Measurements from ENCODE around the gene LYRM4. TPM values are rescaled to one million over a fixed set of nuclear protein-coding genes. Genes with fewer than 3 reads are reported as not detected.

The LYRM4 gene
- total RNA-seq, 8 experiments from 2014 or later: 25.8 to 38.4 (median 32.7) TPM

- in situ Hi-C loops (cut with MboI; ENCODE audit: low pct_unique_long_range_greater_than_20kb in 2 of 9, low sequenced_read_pairs in 9 of 9, unreplicated experiment in 9 of 9): loop anchor here in 1 of 9 experiments (25.0 kb wide), 2 partner anchors 153 to 328 kb away; no protein-coding TSS in a partner anchor
- Histone ChIP-seq H3K4me1 (replicated peaks in 1 of 2) (no peaks in the 10 kb centered on the region), H3K27ac (no peak overlapping the region), H3K4me3 (no peak overlapping the region)
- WGBS, 10 experiments: 50 to 98% (median 94%) methylated on average over 2 to 10 of the region's 11 CpGs
- no peak for ATAC-seq (replicated peaks in 6 of 8)
Measured at GRCh38 chr6:5059036-5059896, 201.5 kb downstream of the LYRM4 start.

Other genes with a start within 250 kb of the LYRM4 start
- 1 to 10 TPM in 4 of 8 experiments, under 1 TPM in 4; 0.17 to 4.5 (median 0.99) TPM for gene PPP1R3G, start 175.6 kb downstream of the LYRM4 start, total RNA-seq
- 10 to 100 TPM; 10.9 to 24.1 (median 15.6) TPM for gene FARS2, start 563 bp upstream of the LYRM4 start, total RNA-seq